Measurements from ENCODE around the gene KBTBD13.

GRCh38 chr15:65037309-65037708 is 39.2 kb upstream of the KBTBD13 start:
- TF ChIP-seq POLR2A (IDR thresholded peaks at IDR 0.05; ENCODE audit: low read length) (no peak), GATA1 (IDR thresholded peaks at IDR 0.05; ENCODE audit: low read depth, low read length) (no peak)
